Caco-2 (cell line): ENCODE results near the gene DOCK3. TPM values are rescaled to one million over a fixed set of nuclear protein-coding genes. Genes with fewer than 3 reads are reported as not detected.

Experiments used
- BruUV-seq: library from RNA; stranded (reverse); fragments of 400-500 nt; replicated peaks from 2 replicates; lab custom pipeline; 2021; lab: Mats Ljungman, UMichigan
- CTCF ChIA-PET: fragments of 300-600 bp; sonication (Branson Sonifier 250); formaldehyde crosslinking; loops from one replicate; lab custom pipeline; 2022; ENCODE audit warnings: antibody characterized with exemption; lab: Charles Lee
- POLR2A ChIA-PET: fragments of 300-600 bp; sonication (Branson Sonifier 250); formaldehyde crosslinking; loops from one replicate; lab custom pipeline; 2022; ENCODE audit warnings: antibody characterized with exemption; lab: Charles Lee
- DNase-seq, 2 experiments: peaks; one replicate each; pipeline versions ENCODE4 v3.0.0 to v3.0.0-alpha.2; 2020 to 2022
- H3K27me3 ChIP-seq: replicated peaks from 2 replicates; pipeline ENCODE4 v1.6.0; 2011; ENCODE audit warnings: low read length; ENCODE audit not compliant: control insufficient read depth, insufficient read depth
- H3K36me3 ChIP-seq: 2 replicates; pipeline ENCODE4 v1.5.1; 2011; ENCODE audit warnings: low read length; ENCODE audit not compliant: control insufficient read depth, insufficient read depth
- H3K4me1 ChIP-seq: fragments of 250-450 bp; sonication (Bioruptor Pico); 2 replicates; pipeline ENCODE4 v1.5.1; 2020; ENCODE audit warnings: mild to moderate bottlenecking
- H3K4me3 ChIP-seq: 2 replicates; pipeline ENCODE4 v1.5.1; 2011; ENCODE audit warnings: low read depth, mild to moderate bottlenecking, control low read depth, low read length
- H3K9me3 ChIP-seq: fragments of 250-450 bp; sonication (Bioruptor Pico); 2 replicates; pipeline ENCODE4 v1.5.1; 2020; ENCODE audit warnings: mild to moderate bottlenecking, moderate library complexity
- H3K27ac Mint-ChIP-seq: one replicate; pipeline ENCODE4 v1.8.0; 2022; ENCODE audit warnings: mixed read lengths; ENCODE audit not compliant: unreplicated experiment
- H3K27me3 Mint-ChIP-seq: one replicate; pipeline ENCODE4 v1.8.0; 2022; ENCODE audit warnings: mixed read lengths; ENCODE audit not compliant: insufficient read depth, unreplicated experiment
- H3K36me3 Mint-ChIP-seq: one replicate; pipeline ENCODE4 v1.8.0; 2022; ENCODE audit warnings: mild to moderate bottlenecking, mixed read lengths; ENCODE audit not compliant: insufficient read depth, unreplicated experiment
- H3K4me1 Mint-ChIP-seq: one replicate; pipeline ENCODE4 v1.8.0; 2022; ENCODE audit warnings: low read depth, mixed read lengths; ENCODE audit not compliant: unreplicated experiment
- H3K4me3 Mint-ChIP-seq: one replicate; pipeline ENCODE4 v1.8.0; 2022; ENCODE audit warnings: mild to moderate bottlenecking, moderate library complexity, mixed read lengths; ENCODE audit not compliant: unreplicated experiment
- H3K9me3 Mint-ChIP-seq: one replicate; pipeline ENCODE4 v1.8.0; 2022; ENCODE audit warnings: mixed read lengths; ENCODE audit not compliant: unreplicated experiment
- CTCF ChIP-seq, 2 experiments: fragments of 200-600 bp in 1 of 2; IDR thresholded peaks; 1 replicate in 1 of 2; 2 replicates in 1 of 2; pipeline versions ENCODE4 v1.5.1 to v1.8.0; 2011 to 2022; ENCODE audit warnings: antibody characterized with exemption in 1 of 2, control low read depth in 1 of 2, inconsistent platforms in 1 of 2, low read depth in 1 of 2, low read length in 1 of 2, mild to moderate bottlenecking in 1 of 2, moderate library complexity in 1 of 2; ENCODE audit not compliant: insufficient read depth in 1 of 2, severe bottlenecking in 1 of 2, unreplicated experiment in 1 of 2
- intact Hi-C: fragments of 100-400 bp; cut with micrococcal nuclease; formaldehyde crosslinking; loops from one replicate; pipeline ENCODE4 v1.10.0; 2022; ENCODE audit not compliant: unreplicated experiment
- total RNA-seq: library from RNA; stranded (reverse); gene quantifications from 2 replicates; pipeline ENCODE4 v1.2.3, GENCODE V29; 2022

The DOCK3 gene
- total RNA-seq, 1 experiment from 2014 or later: 0.05 TPM

DNA sequence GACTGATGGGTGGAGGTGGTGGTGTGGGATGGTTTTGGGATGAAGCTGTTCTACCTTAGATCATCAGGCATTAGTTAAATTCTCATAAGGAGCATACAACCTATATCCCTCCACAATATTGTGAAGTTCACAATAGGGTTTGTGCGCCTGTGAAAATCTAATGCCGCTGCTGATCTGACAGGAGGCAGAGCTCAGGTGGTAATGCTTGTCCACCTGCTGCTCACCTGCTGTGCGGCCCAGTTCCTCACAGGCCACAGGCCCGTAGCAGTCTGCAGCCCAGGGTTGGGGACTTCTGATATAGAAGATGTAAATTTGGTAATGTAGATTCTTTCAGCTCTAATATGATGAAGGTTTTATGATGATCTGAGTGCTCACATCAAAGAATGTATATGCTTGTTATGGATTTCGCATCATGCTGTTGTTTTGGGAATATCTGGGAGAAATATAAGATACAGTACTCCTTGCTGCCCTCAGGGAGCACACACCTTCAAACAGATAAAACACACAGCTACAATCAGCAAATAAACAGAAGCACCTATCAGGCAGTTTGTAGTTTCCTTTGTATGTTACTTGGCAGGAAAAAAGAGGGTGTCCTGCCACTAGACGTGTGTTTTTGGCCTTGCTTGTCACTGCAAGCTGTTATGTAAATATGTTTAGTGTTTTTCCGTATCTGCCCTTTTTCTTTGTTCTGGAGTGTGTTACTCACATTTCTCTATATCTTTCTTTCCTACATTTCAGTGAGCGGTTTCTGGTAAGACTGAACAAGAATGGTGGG is 471.3 kb downstream of the DOCK3 start:
- ChIA-PET POLR2A (no interaction called here), CTCF (no interaction called here)
- Mint-ChIP-seq H3K27me3 (peaks cover 12% of the 10 kb centered on the region), H3K4me1 (no peaks in the 10 kb centered on the region), H3K4me3 (no peak overlapping the region), H3K27ac (no peak overlapping the region), H3K36me3 (no peaks in the 10 kb centered on the region), H3K9me3 (no peaks in the 10 kb centered on the region)
- no peaks in the 10 kb centered on the region for H3K36me3 ChIP-seq
- H3K4me1 ChIP-seq: no peaks in the 10 kb centered on the region
- intact Hi-C loops: no loop called here
- BruUV-seq: no TSS peak
- no peak overlapping the region for H3K4me3 ChIP-seq
- H3K9me3 ChIP-seq: no peaks in the 10 kb centered on the region
- H3K27me3 ChIP-seq: no peaks in the 10 kb centered on the region
- no peak for TF ChIP-seq CTCF (IDR thresholded peaks at IDR 0.05; ENCODE audit: insufficient read depth in 1 of 2, low read depth in 1 of 2, low read length in 1 of 2, severe bottlenecking in 1 of 2, unreplicated experiment in 1 of 2)
- no peak for DNase-seq

DNA sequence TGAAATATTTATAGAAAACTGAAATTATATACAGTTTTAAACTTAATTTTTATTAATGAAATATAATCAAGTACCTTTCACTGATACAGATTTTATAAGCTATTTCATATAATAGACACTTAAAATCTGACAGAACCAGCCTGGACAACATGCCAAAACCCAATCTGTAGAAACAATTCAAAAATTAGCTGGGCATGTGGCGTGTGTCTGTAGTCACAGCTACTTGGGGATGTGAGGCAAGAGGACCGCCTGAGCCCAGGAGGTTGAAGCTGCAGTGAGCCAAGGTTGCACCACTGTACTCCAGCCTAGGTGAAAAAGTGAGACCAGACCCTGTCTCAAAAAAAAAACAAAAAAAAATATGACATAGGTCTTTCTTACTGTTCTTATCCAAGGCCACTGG is 472.1 kb downstream of the DOCK3 start:
- H3K9me3 ChIP-seq: no peaks in the 10 kb centered on the region
- ChIA-PET CTCF (no interaction called here), POLR2A (no interaction called here)
- TF ChIP-seq CTCF (IDR thresholded peaks at IDR 0.05; ENCODE audit: insufficient read depth in 1 of 2, low read depth in 1 of 2, low read length in 1 of 2, severe bottlenecking in 1 of 2, unreplicated experiment in 1 of 2): no peak
- no peaks in the 10 kb centered on the region for H3K4me1 ChIP-seq
- intact Hi-C loops: no loop called here
- Mint-ChIP-seq H3K27me3 (peaks cover 12% of the 10 kb centered on the region), H3K4me1 (no peaks in the 10 kb centered on the region), H3K9me3 (no peaks in the 10 kb centered on the region), H3K4me3 (no peak overlapping the region), H3K27ac (no peak overlapping the region), H3K36me3 (no peaks in the 10 kb centered on the region)
- no peak overlapping the region for H3K4me3 ChIP-seq
- DNase-seq: no peak
- H3K36me3 ChIP-seq: no peaks in the 10 kb centered on the region
- no peaks in the 10 kb centered on the region for H3K27me3 ChIP-seq
- BruUV-seq: no TSS peak

GRCh38 chr3:51156147-51156546 is 481.4 kb downstream of the DOCK3 start:
- Histone ChIP-seq H3K4me1 (no peaks in the 10 kb centered on the region), H3K36me3 (no peaks in the 10 kb centered on the region), H3K9me3 (no peaks in the 10 kb centered on the region), H3K27me3 (no peaks in the 10 kb centered on the region), H3K4me3 (no peak overlapping the region)
- ChIA-PET CTCF (no interaction called here), POLR2A (no interaction called here)
- DNase-seq: no peak
- BruUV-seq: no TSS peak
- Mint-ChIP-seq H3K36me3 (no peaks in the 10 kb centered on the region), H3K4me3 (no peak overlapping the region), H3K27me3 (peaks cover 8% of the 10 kb centered on the region), H3K27ac (no peak overlapping the region), H3K9me3 (no peaks in the 10 kb centered on the region), H3K4me1 (no peaks in the 10 kb centered on the region)
- TF ChIP-seq CTCF (IDR thresholded peaks at IDR 0.05; ENCODE audit: insufficient read depth in 1 of 2, low read depth in 1 of 2, low read length in 1 of 2, severe bottlenecking in 1 of 2, unreplicated experiment in 1 of 2): no peak
- intact Hi-C loops: no loop called here
